SK-N-SH (cell line): ENCODE measurements around the gene CNPPD1.

Source experiments
- RFX5 ChIP-seq: IDR thresholded peaks from 2 replicates; pipeline ENCODE4 v1.6.1; 2012; ENCODE audit warnings: mild to moderate bottlenecking, improper control_type of control experiment, low read length
- TCF12 ChIP-seq: IDR thresholded peaks from 2 replicates; pipeline ENCODE4 v1.4.0; 2012
- TF ChIP-seq, protein P1 (sequence below): fragments of 200-600 bp; sonication (generic); IDR thresholded peaks from 2 replicates; pipeline ENCODE4 v1.6.1; 2017; ENCODE audit warnings: antibody characterized with exemption, mild to moderate bottlenecking, moderate library complexity

DNA sequence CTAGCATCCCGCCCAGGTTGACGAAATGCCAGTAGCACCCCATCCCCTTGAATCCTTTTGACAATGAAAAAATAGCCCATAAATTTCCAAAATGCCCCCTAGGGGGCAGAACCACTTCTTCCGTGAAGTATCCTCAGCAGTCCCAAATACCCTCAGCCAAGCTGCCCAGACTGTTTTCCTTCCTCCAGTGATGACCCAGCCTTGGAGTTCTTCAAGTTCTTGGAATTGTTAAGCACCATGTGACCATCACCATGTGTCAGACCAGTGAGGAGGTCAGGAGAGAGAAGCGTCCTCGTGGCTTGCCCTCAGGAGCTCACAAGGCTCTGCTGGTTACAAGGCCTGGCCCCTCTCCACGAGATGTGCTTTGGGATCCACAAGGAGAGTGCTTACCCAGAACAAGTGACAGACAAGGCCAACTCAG lies 5.5 kb downstream of the CNPPD1 start:
- TF ChIP-seq, protein P1, sequence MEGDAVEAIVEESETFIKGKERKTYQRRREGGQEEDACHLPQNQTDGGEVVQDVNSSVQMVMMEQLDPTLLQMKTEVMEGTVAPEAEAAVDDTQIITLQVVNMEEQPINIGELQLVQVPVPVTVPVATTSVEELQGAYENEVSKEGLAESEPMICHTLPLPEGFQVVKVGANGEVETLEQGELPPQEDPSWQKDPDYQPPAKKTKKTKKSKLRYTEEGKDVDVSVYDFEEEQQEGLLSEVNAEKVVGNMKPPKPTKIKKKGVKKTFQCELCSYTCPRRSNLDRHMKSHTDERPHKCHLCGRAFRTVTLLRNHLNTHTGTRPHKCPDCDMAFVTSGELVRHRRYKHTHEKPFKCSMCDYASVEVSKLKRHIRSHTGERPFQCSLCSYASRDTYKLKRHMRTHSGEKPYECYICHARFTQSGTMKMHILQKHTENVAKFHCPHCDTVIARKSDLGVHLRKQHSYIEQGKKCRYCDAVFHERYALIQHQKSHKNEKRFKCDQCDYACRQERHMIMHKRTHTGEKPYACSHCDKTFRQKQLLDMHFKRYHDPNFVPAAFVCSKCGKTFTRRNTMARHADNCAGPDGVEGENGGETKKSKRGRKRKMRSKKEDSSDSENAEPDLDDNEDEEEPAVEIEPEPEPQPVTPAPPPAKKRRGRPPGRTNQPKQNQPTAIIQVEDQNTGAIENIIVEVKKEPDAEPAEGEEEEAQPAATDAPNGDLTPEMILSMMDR, result peak; percentile 81
- TF ChIP-seq TCF12 (no peak), RFX5 (no peak)
